PC-3 (cell line): ENCODE measurements around the gene ARHGAP27. TPM values are rescaled to one million over a fixed set of nuclear protein-coding genes. Genes with fewer than 3 reads are reported as not detected.

Experiments
- ATAC-seq: fragments of 200-7000 bp; cut with Tn5 transposase; 2 replicates; pipeline ENCODE4 v1.9.1; 2020; ENCODE audit warnings: mild to moderate bottlenecking, moderate library complexity
- BruUV-seq: library from RNA; stranded (reverse); fragments of 400-500 nt; replicated peaks from 2 replicates; lab custom pipeline; 2021; lab: Mats Ljungman, UMichigan
- CTCF ChIA-PET: fragments of 300-600 bp; sonication (Branson Sonifier 250); formaldehyde crosslinking; loops from one replicate; lab custom pipeline; 2022; ENCODE audit warnings: antibody characterized with exemption; lab: Charles Lee
- POLR2A ChIA-PET: fragments of 300-600 bp; sonication (Branson Sonifier 250); formaldehyde crosslinking; loops from one replicate; lab custom pipeline; 2022; ENCODE audit warnings: antibody characterized with exemption; ENCODE audit not compliant: unreplicated experiment; lab: Charles Lee
- DNase-seq: peaks from one replicate; pipeline ENCODE4 v3.0.0-alpha.2; 2015
- H2AFZ ChIP-seq: fragments of 300-600 bp; sonication (generic); 2 replicates; pipeline ENCODE4 v1.6.0; 2016; ENCODE audit warnings: antibody characterized with exemption, low read length
- H3F3A ChIP-seq: fragments of 300-600 bp; sonication (generic); one replicate; pipeline ENCODE4 v1.6.0; 2017; ENCODE audit warnings: antibody characterized with exemption, low read length, control low read depth, mild to moderate bottlenecking; ENCODE audit not compliant: unreplicated experiment
- H3K27ac ChIP-seq: fragments of 300-600 bp; sonication (generic); 2 replicates; pipeline ENCODE4 v1.5.1; 2016; ENCODE audit warnings: mild to moderate bottlenecking, low read length
- H3K27me3 ChIP-seq: fragments of 300-600 bp; sonication (generic); 2 replicates; pipeline ENCODE4 v1.6.1; 2016; ENCODE audit warnings: low read length, mixed read lengths
- H3K36me3 ChIP-seq: fragments of 300-600 bp; sonication (generic); 2 replicates; pipeline ENCODE4 v1.6.1; 2016; ENCODE audit warnings: low read depth, mixed run types, low read length, mixed read lengths
- H3K4me1 ChIP-seq: fragments of 300-600 bp; sonication (generic); 2 replicates; pipeline ENCODE4 v1.5.1; 2016; ENCODE audit warnings: low read length; ENCODE audit not compliant: insufficient read depth
- H3K4me2 ChIP-seq: fragments of 300-600 bp; sonication (generic); 2 replicates; pipeline ENCODE4 v1.6.0; 2016; ENCODE audit warnings: low read length
- H3K4me3 ChIP-seq: fragments of 300-600 bp; sonication (generic); 2 replicates; pipeline ENCODE4 v1.5.1; 2016; ENCODE audit warnings: mild to moderate bottlenecking, low read length, mixed read lengths
- H3K79me2 ChIP-seq: fragments of 300-600 bp; sonication (generic); 2 replicates; pipeline ENCODE4 v1.6.1; 2017; ENCODE audit warnings: low read length, mixed read lengths
- H3K9ac ChIP-seq: fragments of 300-600 bp; sonication (generic); 2 replicates; pipeline ENCODE4 v1.6.0; 2016; ENCODE audit warnings: mild to moderate bottlenecking, low read length
- H3K9me2 ChIP-seq: fragments of 300-600 bp; sonication (generic); replicated peaks from 2 replicates; pipeline ENCODE4 v1.6.1; 2016; ENCODE audit warnings: mixed run types, low read length, mixed read lengths
- H3K9me3 ChIP-seq: fragments of 300-600 bp; sonication (generic); 2 replicates; pipeline ENCODE4 v1.6.1; 2016; ENCODE audit warnings: low read length, mixed read lengths
- H4K20me1 ChIP-seq: fragments of 300-600 bp; sonication (generic); 2 replicates; pipeline ENCODE4 v1.6.1; 2016; ENCODE audit warnings: low read length, mixed read lengths
- EZH2 ChIP-seq: fragments of 300-600 bp; sonication (generic); IDR thresholded peaks from one replicate; pipeline ENCODE4 v1.6.1; 2017; ENCODE audit warnings: antibody characterized with exemption, mild to moderate bottlenecking, low read length; ENCODE audit not compliant: unreplicated experiment
- EZH2phosphoT487 ChIP-seq: fragments of 300-600 bp; sonication (generic); IDR thresholded peaks from 2 replicates; pipeline ENCODE4 v1.6.1; 2018; ENCODE audit warnings: mild to moderate bottlenecking, antibody characterized with exemption, low read length, borderline replicate concordance
- intact Hi-C: fragments of 100-400 bp; cut with micrococcal nuclease; formaldehyde crosslinking; loops from 2 replicates; pipeline ENCODE4 v1.9.0; 2023
- total RNA-seq: library from RNA; depleted of rRNA; stranded (reverse); fragments of >200 nt; gene quantifications from 2 replicates; pipeline ENCODE4 v1.2.3, GENCODE V29; 2014
- TF ChIP-seq, protein P1 (sequence below): fragments of 300-600 bp; sonication (generic); conservative IDR thresholded peaks from 2 replicates; pipeline ENCODE4 v1.5.1; 2017; ENCODE audit warnings: antibody characterized with exemption, low read depth, mild to moderate bottlenecking, low read length

Gene ARHGAP27
- total RNA-seq, 1 experiment from 2014 or later = 119 TPM

DNA sequence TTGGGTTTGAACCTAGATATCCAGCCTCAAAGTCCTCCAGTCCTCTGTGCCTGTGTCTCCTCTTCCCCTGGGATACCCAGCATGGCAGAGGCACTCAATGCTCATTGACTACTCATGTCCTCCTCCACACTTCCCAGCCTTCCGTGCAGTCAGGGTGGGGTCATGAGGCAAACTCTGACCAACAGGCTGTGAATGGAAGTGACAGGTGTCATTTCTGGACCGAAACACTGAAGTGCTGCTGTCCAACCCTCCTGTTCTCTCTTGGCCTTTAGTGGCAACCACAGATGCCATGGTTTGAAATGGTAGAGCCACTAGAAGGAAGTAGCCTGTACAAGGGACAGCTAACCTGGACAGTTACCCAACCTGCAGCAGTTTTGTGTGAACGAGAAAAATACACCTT is 69.2 kb downstream of the ARHGAP27 start:
- ChIA-PET POLR2A (no interaction called here), CTCF (no interaction called here)
- no peaks in the 10 kb centered on the region for H3K36me3 ChIP-seq

DNA sequence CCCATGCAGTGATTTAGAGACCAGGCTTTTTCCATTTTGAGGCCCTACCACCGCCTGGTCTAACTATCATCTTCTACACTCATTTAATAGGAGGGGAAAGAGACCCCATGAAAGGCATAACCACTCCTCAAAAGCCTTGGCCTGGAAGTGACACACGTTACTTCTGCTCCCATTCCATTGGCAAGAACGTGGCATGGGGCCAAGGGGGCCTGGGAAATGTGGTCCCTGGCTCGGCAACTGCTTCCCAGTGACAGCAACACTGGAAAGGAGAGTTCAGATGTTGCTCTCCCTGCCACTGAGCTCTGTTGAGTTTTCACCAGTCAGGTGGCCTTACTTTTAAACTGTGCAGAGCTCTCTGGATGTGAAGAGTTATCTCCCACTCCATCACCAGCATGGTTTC is 70.7 kb downstream of the ARHGAP27 start:
- ChIA-PET CTCF (no interaction called here), POLR2A (no interaction called here)
- intact Hi-C loops = no loop called here
- no peaks in the 10 kb centered on the region for H3K27me3 ChIP-seq
- no peak overlapping the region for H3K9ac ChIP-seq
- H3K4me1 ChIP-seq = no peaks in the 10 kb centered on the region
- no peak for DNase-seq
- no peak overlapping the region for H3K4me2 ChIP-seq
- H2AFZ ChIP-seq = no peak overlapping the region
- H3K9me3 ChIP-seq = no peaks in the 10 kb centered on the region
- TF ChIP-seq EZH2 = no peak
- TF ChIP-seq, protein P1, sequence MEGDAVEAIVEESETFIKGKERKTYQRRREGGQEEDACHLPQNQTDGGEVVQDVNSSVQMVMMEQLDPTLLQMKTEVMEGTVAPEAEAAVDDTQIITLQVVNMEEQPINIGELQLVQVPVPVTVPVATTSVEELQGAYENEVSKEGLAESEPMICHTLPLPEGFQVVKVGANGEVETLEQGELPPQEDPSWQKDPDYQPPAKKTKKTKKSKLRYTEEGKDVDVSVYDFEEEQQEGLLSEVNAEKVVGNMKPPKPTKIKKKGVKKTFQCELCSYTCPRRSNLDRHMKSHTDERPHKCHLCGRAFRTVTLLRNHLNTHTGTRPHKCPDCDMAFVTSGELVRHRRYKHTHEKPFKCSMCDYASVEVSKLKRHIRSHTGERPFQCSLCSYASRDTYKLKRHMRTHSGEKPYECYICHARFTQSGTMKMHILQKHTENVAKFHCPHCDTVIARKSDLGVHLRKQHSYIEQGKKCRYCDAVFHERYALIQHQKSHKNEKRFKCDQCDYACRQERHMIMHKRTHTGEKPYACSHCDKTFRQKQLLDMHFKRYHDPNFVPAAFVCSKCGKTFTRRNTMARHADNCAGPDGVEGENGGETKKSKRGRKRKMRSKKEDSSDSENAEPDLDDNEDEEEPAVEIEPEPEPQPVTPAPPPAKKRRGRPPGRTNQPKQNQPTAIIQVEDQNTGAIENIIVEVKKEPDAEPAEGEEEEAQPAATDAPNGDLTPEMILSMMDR = no peak
- H3K4me3 ChIP-seq = no peak overlapping the region
- no peak for ATAC-seq
- no peaks in the 10 kb centered on the region for H3K36me3 ChIP-seq
- no TSS peak for BruUV-seq
- no peaks in the 10 kb centered on the region for H3K9me2 ChIP-seq
- no peak overlapping the region for H3K27ac ChIP-seq
- H3K79me2 ChIP-seq = no peaks in the 10 kb centered on the region
- H4K20me1 ChIP-seq = no peaks in the 10 kb centered on the region
- H3F3A ChIP-seq = no peaks in the 10 kb centered on the region

More for the DNA sequence above, 69.2 kb downstream of the ARHGAP27 start:
- TF ChIP-seq EZH2 (no peak), EZH2phosphoT487 (no peak)
- TF ChIP-seq, protein P1 = no peak
- Histone ChIP-seq H3K4me2 (no peak overlapping the region), H4K20me1 (no peaks in the 10 kb centered on the region), H3K9me3 (no peaks in the 10 kb centered on the region), H3K9me2 (no peaks in the 10 kb centered on the region), H3K79me2 (no peaks in the 10 kb centered on the region), H3K27ac (no peak overlapping the region), H3F3A (no peaks in the 10 kb centered on the region), H3K27me3 (no peaks in the 10 kb centered on the region), H3K4me3 (no peak overlapping the region), H3K9ac (no peak overlapping the region), H3K4me1 (no peaks in the 10 kb centered on the region), H2AFZ (no peak overlapping the region)
- DNase-seq = no peak
- ATAC-seq = no peak
- intact Hi-C loops = no loop called here
- no TSS peak for BruUV-seq

DNA sequence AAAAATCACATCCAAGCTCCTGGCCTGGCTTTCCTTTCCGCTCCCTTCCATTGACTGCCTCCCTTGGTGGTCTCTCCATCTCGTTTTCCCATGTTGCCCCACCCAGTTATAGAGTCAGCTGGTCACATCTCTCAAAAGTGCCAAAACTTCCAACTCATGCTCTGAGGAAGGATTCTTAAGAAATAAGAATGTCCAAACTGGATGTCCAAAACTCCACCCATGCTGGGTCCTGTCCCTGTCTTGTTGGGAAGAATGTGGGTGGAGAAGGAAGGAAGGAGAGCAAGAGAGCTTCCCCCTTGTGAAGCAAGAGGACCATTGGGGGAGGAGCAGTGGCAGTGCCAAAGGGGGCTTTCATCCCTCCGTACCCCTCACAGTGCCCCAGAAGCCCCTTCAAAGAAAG is 71.2 kb downstream of the ARHGAP27 start:
- CTCF ChIA-PET = no interaction called here
- Histone ChIP-seq H3K9me2 (no peaks in the 10 kb centered on the region), H3K36me3 (no peaks in the 10 kb centered on the region), H4K20me1 (no peaks in the 10 kb centered on the region), H3K79me2 (no peaks in the 10 kb centered on the region), H3K4me1 (no peaks in the 10 kb centered on the region), H3K9ac (no peak overlapping the region), H3K27me3 (no peaks in the 10 kb centered on the region), H3K4me2 (no peak overlapping the region), H2AFZ (no peak overlapping the region), H3F3A (no peaks in the 10 kb centered on the region), H3K4me3 (no peak overlapping the region), H3K27ac (no peak overlapping the region), H3K9me3 (no peaks in the 10 kb centered on the region)
- intact Hi-C loops = no loop called here
- ATAC-seq (no peak), DNase-seq (no peak)
- no TSS peak for BruUV-seq
- TF ChIP-seq EZH2 (no peak), EZH2phosphoT487 (no peak)
- TF ChIP-seq, protein P1 = no peak
- POLR2A ChIA-PET = no interaction called here
